ENCODE results near the gene DBN1. TPM values are rescaled to one million over a fixed set of nuclear protein-coding genes. Genes with fewer than 3 reads are reported as not detected.

The DBN1 gene
- total RNA-seq, 1 experiment from 2014 or later = 195 TPM

GRCh38 chr5:177491429-177491945 is 18.1 kb upstream of the DBN1 start:
- BruUV-seq (replicated peaks) = no TSS peak
- ChIA-PET CTCF (interaction anchor here (0.7 to 1.3 kb wide), 2 partner anchors 9 to 11 kb away, joined by 3 to 7 read pairs; no protein-coding TSS in a partner anchor), POLR2A (no interaction called here)
- ATAC-seq = peak; percentile 79
- peaks cover 30% of the 10 kb centered on the region for H3K4me1 ChIP-seq (ENCODE audit: control insufficient read depth, insufficient read depth, low read length)
- no peak overlapping the region for H3K4me3 ChIP-seq (ENCODE audit: low read depth in 2 of 2, low read length in 2 of 2)
- peaks cover 3% of the 10 kb centered on the region; the same call in 1 of the 2 replicates for H3K36me3 ChIP-seq (ENCODE audit: control insufficient read depth, insufficient read depth, low read length)
- H3K9me3 ChIP-seq (ENCODE audit: control insufficient read depth, insufficient read depth, low read depth, low read length) = no peaks in the 10 kb centered on the region
- no peak overlapping the region for H3K27ac ChIP-seq (ENCODE audit: low read length)
- no peak for DNase-seq (ENCODE audit: low read depth, low spot score)
- in situ Hi-C loops (cut with HindIII; ENCODE audit: low pct_unique_long_range_greater_than_20kb, low sequenced_read_pairs) (no loop called here), intact Hi-C loops (cut with micrococcal nuclease; ENCODE audit: unreplicated experiment) (no loop called here)
- H3K27me3 ChIP-seq (ENCODE audit: control insufficient read depth, insufficient read depth, low read length) = no peaks in the 10 kb centered on the region
- 0 out of 2 replicates have a peak, but pooled peaks have one; percentile 37 for TF ChIP-seq POLR2AphosphoS5 (IDR thresholded peaks at IDR 0.05; ENCODE audit: low read depth, low read length)
- peak; percentile 99 for TF ChIP-seq CTCF (IDR thresholded peaks at IDR 0.05)
- TF ChIP-seq REST (IDR thresholded peaks at IDR 0.05; ENCODE audit: insufficient read depth in 1 of 2, low read depth in 2 of 2, low read length in 1 of 2) = no peak
- TF ChIP-seq SIN3A (IDR thresholded peaks at IDR 0.05; ENCODE audit: borderline replicate concordance, insufficient read depth, low read depth, low read length) = no peak

GRCh38 chr5:177490992-177491391 is 17.6 kb upstream of the DBN1 start:
- H3K36me3 ChIP-seq (ENCODE audit: control insufficient read depth, insufficient read depth, low read length) = peaks cover 3% of the 10 kb centered on the region; the same call in 1 of the 2 replicates
- ATAC-seq = no peak
- CTCF ChIA-PET = no interaction called here

More at GRCh38 chr5:177490992-177491391, 17.6 kb upstream of the DBN1 start:
- no peak for DNase-seq (ENCODE audit: low read depth, low spot score)
- peaks cover 25% of the 10 kb centered on the region for H3K4me1 ChIP-seq (ENCODE audit: control insufficient read depth, insufficient read depth, low read length)
- no peaks in the 10 kb centered on the region for H3K9me3 ChIP-seq (ENCODE audit: control insufficient read depth, insufficient read depth, low read depth, low read length)
- H3K27me3 ChIP-seq (ENCODE audit: control insufficient read depth, insufficient read depth, low read length) = no peaks in the 10 kb centered on the region
- no TSS peak for BruUV-seq (replicated peaks)
- intact Hi-C loops (cut with micrococcal nuclease; ENCODE audit: unreplicated experiment) = no loop called here
- H3K27ac ChIP-seq (ENCODE audit: low read length) = no peak overlapping the region
- POLR2A ChIA-PET = no interaction called here
- H3K4me3 ChIP-seq (ENCODE audit: low read depth in 2 of 2, low read length in 2 of 2) = no peak overlapping the region
- TF ChIP-seq TCF7L2 (IDR thresholded peaks at IDR 0.05; ENCODE audit: low read depth, low read length) (no peak), POLR2AphosphoS5 (IDR thresholded peaks at IDR 0.05; ENCODE audit: low read depth, low read length) (no peak), SIN3A (IDR thresholded peaks at IDR 0.05; ENCODE audit: borderline replicate concordance, insufficient read depth, low read depth, low read length) (no peak), REST (IDR thresholded peaks at IDR 0.05; ENCODE audit: insufficient read depth in 1 of 2, low read depth in 2 of 2, low read length in 1 of 2) (no peak), CTCF (IDR thresholded peaks at IDR 0.05) (no peak)
- in situ Hi-C loops (cut with HindIII; ENCODE audit: low pct_unique_long_range_greater_than_20kb, low sequenced_read_pairs) = no loop called here
